CD14-positive monocyte (primary cell): ENCODE measurements around the gene IFNA10. TPM values are rescaled to one million over a fixed set of nuclear protein-coding genes. Genes with fewer than 3 reads are reported as not detected.
A peak's percentile ranks its signal among the peaks of the same experiment; 100 is the strongest.
"Not testable (repeated sequence)": the region's sequence is repeated elsewhere in the genome, so short reads cannot be mapped to it uniquely, and the experiment has no call there.

Experiments used
- DNase-seq, 3 donors: peaks; one replicate each; pipeline ENCODE4 v3.0.0-alpha.2; 2011 to 2022
- H2AFZ ChIP-seq: 2 replicates; pipeline ENCODE4 v1.6.0; 2012; ENCODE audit warnings: mild to moderate bottlenecking, low read depth, low read length, inconsistent platforms; ENCODE audit not compliant: insufficient read depth, poor library complexity, severe bottlenecking
- H3K27ac ChIP-seq, 2 donors: 1 replicate in 1 of 2; 2 replicates in 1 of 2; pipeline ENCODE4 v1.5.1; 2012 to 2013; ENCODE audit warnings: low read length in 2 of 2, control low read depth in 1 of 2, inconsistent platforms in 1 of 2, low read depth in 1 of 2, mild to moderate bottlenecking in 1 of 2
- H3K27me3 ChIP-seq, 2 donors: one replicate each; pipeline versions ENCODE4 v1.6.0 to v1.6.1; 2011 to 2013; ENCODE audit warnings: low read length in 2 of 2; ENCODE audit not compliant: control insufficient read depth in 2 of 2, insufficient read depth in 2 of 2
- H3K36me3 ChIP-seq, 2 donors: replicated peaks in 1 of 2; 1 replicate in 1 of 2; 2 replicates in 1 of 2; pipeline versions ENCODE4 v1.5.1 to v1.6.1; 2012 to 2013; ENCODE audit warnings: low read length in 2 of 2, control low read depth in 1 of 2, inconsistent platforms in 1 of 2, mild to moderate bottlenecking in 1 of 2; ENCODE audit not compliant: insufficient read depth in 2 of 2, control insufficient read depth in 1 of 2
- H3K4me1 ChIP-seq, 2 donors: 1 replicate in 1 of 2; 2 replicates in 1 of 2; pipeline versions ENCODE4 v1.5.1 to v1.6.1; 2012 to 2013; ENCODE audit warnings: low read length in 2 of 2, control low read depth in 1 of 2, inconsistent platforms in 1 of 2, mild to moderate bottlenecking in 1 of 2, moderate library complexity in 1 of 2; ENCODE audit not compliant: insufficient read depth in 2 of 2, control insufficient read depth in 1 of 2
- H3K4me2 ChIP-seq: replicated peaks from 2 replicates; pipeline ENCODE3; 2012; ENCODE audit warnings: low read length, moderate library complexity, mild to moderate bottlenecking; ENCODE audit not compliant: poor library complexity, severe bottlenecking; ENCODE audit errors: extremely low read depth
- H3K4me3 ChIP-seq, 3 experiments: fragments of 200-600 bp in 1 of 3; sonication (generic) in 1 of 3; replicated peaks in 1 of 3; 1 replicate in 2 of 3; 2 replicates in 1 of 3; pipeline ENCODE4 v1.5.1; 2011 to 2013; ENCODE audit warnings: low read length in 3 of 3, mild to moderate bottlenecking in 3 of 3, control low read depth in 2 of 3, low read depth in 2 of 3, inconsistent platforms in 1 of 3, moderate library complexity in 1 of 3
- H3K79me2 ChIP-seq: 2 replicates; pipeline ENCODE4 v1.6.0; 2012; ENCODE audit warnings: mild to moderate bottlenecking, control low read depth, inconsistent platforms, low read length, moderate library complexity; ENCODE audit not compliant: insufficient read depth
- H3K9ac ChIP-seq: 2 replicates; pipeline ENCODE4 v1.6.0; 2017; ENCODE audit warnings: low read length, mild to moderate bottlenecking; ENCODE audit not compliant: insufficient read depth, poor library complexity, severe bottlenecking
- H3K9me3 ChIP-seq, 2 donors: replicated peaks in 1 of 2; 1 replicate in 1 of 2; 2 replicates in 1 of 2; pipeline versions ENCODE4 v1.5.1 to v1.6.1; 2012 to 2013; ENCODE audit warnings: low read length in 2 of 2, control low read depth in 1 of 2; ENCODE audit not compliant: control insufficient read depth in 1 of 2, insufficient read depth in 1 of 2
- H4K20me1 ChIP-seq: 2 replicates; pipeline ENCODE4 v1.6.0; 2012; ENCODE audit warnings: mild to moderate bottlenecking, low read length, control low read depth, moderate library complexity; ENCODE audit not compliant: insufficient read depth
- H3K27ac Mint-ChIP-seq, 7 donors: one replicate each; pipeline ENCODE4 v1.8.0; 2020; ENCODE audit warnings: mild to moderate bottlenecking in 7 of 7, mixed read lengths in 7 of 7, moderate library complexity in 6 of 7, inconsistent platforms in 2 of 7
- H3K27me3 Mint-ChIP-seq, 3 donors: one replicate each; pipeline ENCODE4 v1.8.0; 2021 to 2022; ENCODE audit warnings: low read depth in 3 of 3, mild to moderate bottlenecking in 3 of 3, mixed read lengths in 3 of 3, moderate library complexity in 3 of 3, inconsistent platforms in 1 of 3
- H3K36me3 Mint-ChIP-seq, 2 donors: one replicate each; pipeline ENCODE4 v1.8.0; 2020; ENCODE audit warnings: mixed read lengths in 2 of 2, inconsistent platforms in 1 of 2, mild to moderate bottlenecking in 1 of 2
- H3K4me1 Mint-ChIP-seq: one replicate; pipeline ENCODE4 v1.8.0; 2020; ENCODE audit warnings: mild to moderate bottlenecking, mixed read lengths
- H3K4me3 Mint-ChIP-seq, 2 donors: one replicate each; pipeline ENCODE4 v1.8.0; 2020; ENCODE audit warnings: mild to moderate bottlenecking in 2 of 2, mixed read lengths in 2 of 2, moderate library complexity in 1 of 2
- H3K9me3 Mint-ChIP-seq, 7 donors: one replicate each; pipeline ENCODE4 v1.8.0; 2020 to 2022; ENCODE audit warnings: mixed read lengths in 7 of 7, mild to moderate bottlenecking in 6 of 7, moderate library complexity in 6 of 7, inconsistent platforms in 2 of 7
- WGBS: methylation state at CpG from one replicate; pipeline ENCODE4 v1.1.5; 2013; ENCODE audit warnings: missing lambda C conversion rate; ENCODE audit not compliant: insufficient coverage; 5-methylcytosine and 5-hydroxymethylcytosine counted together
- intact Hi-C, 2 donors: fragments of 100-400 bp; cut with micrococcal nuclease; formaldehyde crosslinking; loops; one replicate each; pipeline versions ENCODE4 v1.15.0 to v1.15.1; 2023
- polyA minus RNA-seq: library from RNA; depleted of rRNA, polyadenylated mRNA; stranded (reverse); fragments of >200 nt; gene quantifications from 2 replicates; pipeline ENCODE4 v1.2.3, GENCODE V29; 2012
- polyA plus RNA-seq, 3 donors: library from polyadenylated mRNA; depleted of rRNA in 1 of 3; unstranded in 2 of 3; stranded (reverse) in 1 of 3; fragments of 300-500 nt in 2 of 3; fragments of >200 nt in 1 of 3; fragmentation: Illumina TruSeq in 2 of 3; gene quantifications; 1 replicate in 2 of 3; 2 replicates in 1 of 3; pipeline ENCODE4 v1.2.3, GENCODE V29; 2012 to 2021
- total RNA-seq, 12 experiments: library from RNA in 1 of 12; stranded (reverse) in 1 of 12; fragments of 120-200 nt in 1 of 12; gene quantifications; one replicate each; pipeline ENCODE4 v1.2.4 and lab custom pipeline; 2013 to 2026; ENCODE audit warnings: mixed read lengths in 6 of 12, inconsistent platforms in 1 of 12
- TF ChIP-seq, protein P1 (sequence below): fragments of 200-600 bp; IDR thresholded peaks from one replicate; pipeline ENCODE4 v1.8.0; 2022; ENCODE audit warnings: antibody characterized with exemption, mild to moderate bottlenecking

Gene IFNA10
- total RNA-seq (2013) = not detected
- not detected for polyA plus RNA-seq
- polyA minus RNA-seq = not detected in 2 replicates
- total RNA-seq (lab: John Stamatoyannopoulos, UW) = 0 to 0.45 (median 0) reads per million in 11 experiments

DNA sequence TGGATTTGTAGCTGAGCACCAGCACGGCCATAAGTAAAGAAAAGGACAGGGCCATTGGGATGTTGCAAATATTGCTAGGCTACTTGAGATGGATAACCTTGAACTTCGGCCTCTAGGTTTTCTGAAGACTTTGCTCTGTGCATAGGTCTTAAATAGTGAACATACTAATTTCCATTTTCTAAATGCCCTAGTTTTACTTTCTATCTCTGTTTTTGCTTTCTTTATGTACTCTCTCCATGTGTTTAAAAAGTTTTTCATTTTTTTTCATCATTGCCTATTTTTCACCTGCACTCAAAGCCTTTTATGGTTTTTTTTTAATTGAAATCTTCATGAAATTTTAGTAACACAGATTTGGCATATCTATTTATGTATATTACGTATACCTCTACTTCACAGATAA is at the start of gene IFNA10:
Gene IFNA10 (minus strand): TSS at position 101 of the 400 bp plus-strand sequence. CDS start 46 bp downstream, at position 55.
- H4K20me1 ChIP-seq, H3K9me3 Mint-ChIP-seq, H3K4me1 ChIP-seq, H3K27ac ChIP-seq, H3K36me3 ChIP-seq, H3K9me3 ChIP-seq, H3K27me3 ChIP-seq, H3K9ac ChIP-seq, H3K79me2 ChIP-seq, H3K27ac Mint-ChIP-seq, H3K4me1 Mint-ChIP-seq, H3K4me3 Mint-ChIP-seq, intact Hi-C loops, H3K4me2 ChIP-seq, H2AFZ ChIP-seq, H3K4me3 ChIP-seq, H3K27me3 Mint-ChIP-seq, H3K36me3 Mint-ChIP-seq, DNase-seq: not testable (repeated sequence)
- no CpG with 5 or more reads among the region's 3 CpGs for WGBS

DNA sequence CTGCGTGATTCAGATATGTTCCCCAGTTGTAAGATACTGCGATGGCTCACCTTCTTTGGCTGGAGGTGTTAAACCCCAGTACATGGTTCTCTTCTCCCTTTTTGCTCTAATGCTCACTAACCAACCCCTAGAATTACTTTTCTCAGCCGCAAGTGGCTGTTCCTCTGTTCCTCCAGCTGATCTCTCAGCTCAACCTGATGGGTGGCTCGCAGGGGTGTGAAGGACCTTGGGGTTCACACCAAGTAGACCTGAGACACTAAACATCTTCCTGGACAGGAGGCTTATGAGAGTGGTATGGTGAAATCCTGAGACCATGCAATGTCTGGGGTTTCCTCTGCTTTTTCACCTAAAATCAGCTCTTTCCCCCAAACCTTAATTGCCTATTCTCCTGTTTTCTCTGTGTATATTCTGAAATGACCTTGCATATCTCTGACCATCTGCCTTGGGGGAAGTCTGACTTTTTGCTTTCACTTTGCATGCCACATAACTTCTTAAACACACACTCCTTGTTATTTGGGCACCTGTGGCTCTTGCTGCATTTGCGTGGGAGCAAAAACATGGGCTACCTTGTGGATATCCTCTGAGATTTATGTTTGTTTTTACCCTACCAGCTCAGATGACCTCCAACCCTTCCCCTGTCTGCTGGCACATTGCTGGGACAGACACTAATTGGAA is 48.7 kb upstream of the IFNA10 start:
- Mint-ChIP-seq H3K27me3 (peaks cover 3 to 13% (median 8%) of the 10 kb centered on the region in 3 donors), H3K4me3 (peak overlapping the region; percentile 11 to 28), H3K4me1 (peaks cover 34% of the 10 kb centered on the region), H3K27ac (no peak overlapping the region), H3K36me3 (no peaks in the 10 kb centered on the region), H3K9me3 (peaks cover 0 to 5% (median under 1%) of the 10 kb centered on the region in 7 donors)
- H3K36me3 ChIP-seq = no peaks in the 10 kb centered on the region
- H3K9ac ChIP-seq = no peak overlapping the region
- no peaks in the 10 kb centered on the region for H3K9me3 ChIP-seq
- no peak overlapping the region for H3K4me3 ChIP-seq
- TF ChIP-seq, protein P1, sequence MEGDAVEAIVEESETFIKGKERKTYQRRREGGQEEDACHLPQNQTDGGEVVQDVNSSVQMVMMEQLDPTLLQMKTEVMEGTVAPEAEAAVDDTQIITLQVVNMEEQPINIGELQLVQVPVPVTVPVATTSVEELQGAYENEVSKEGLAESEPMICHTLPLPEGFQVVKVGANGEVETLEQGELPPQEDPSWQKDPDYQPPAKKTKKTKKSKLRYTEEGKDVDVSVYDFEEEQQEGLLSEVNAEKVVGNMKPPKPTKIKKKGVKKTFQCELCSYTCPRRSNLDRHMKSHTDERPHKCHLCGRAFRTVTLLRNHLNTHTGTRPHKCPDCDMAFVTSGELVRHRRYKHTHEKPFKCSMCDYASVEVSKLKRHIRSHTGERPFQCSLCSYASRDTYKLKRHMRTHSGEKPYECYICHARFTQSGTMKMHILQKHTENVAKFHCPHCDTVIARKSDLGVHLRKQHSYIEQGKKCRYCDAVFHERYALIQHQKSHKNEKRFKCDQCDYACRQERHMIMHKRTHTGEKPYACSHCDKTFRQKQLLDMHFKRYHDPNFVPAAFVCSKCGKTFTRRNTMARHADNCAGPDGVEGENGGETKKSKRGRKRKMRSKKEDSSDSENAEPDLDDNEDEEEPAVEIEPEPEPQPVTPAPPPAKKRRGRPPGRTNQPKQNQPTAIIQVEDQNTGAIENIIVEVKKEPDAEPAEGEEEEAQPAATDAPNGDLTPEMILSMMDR = no peak
- no peaks in the 10 kb centered on the region for H3K79me2 ChIP-seq
- H4K20me1 ChIP-seq = no peaks in the 10 kb centered on the region
- 61% methylated on average over 3 of the region's 5 CpGs for WGBS
- no peak overlapping the region for H3K4me2 ChIP-seq
- DNase-seq = no peak
- H3K4me1 ChIP-seq = peaks cover 22 to 23% of the 10 kb centered on the region in 2 donors
- intact Hi-C loops = loop anchor here in 1 of 2 donors (10.0 kb wide), 2 partner anchors 69 to 199 kb away; no protein-coding TSS in a partner anchor
- H3K27me3 ChIP-seq = peaks cover under 1 to 3% of the 10 kb centered on the region in 2 donors
- no peak overlapping the region for H2AFZ ChIP-seq
- H3K27ac ChIP-seq = no peak overlapping the region
